ENCODE results near the gene TNIK.

TNIK gene

DNA sequence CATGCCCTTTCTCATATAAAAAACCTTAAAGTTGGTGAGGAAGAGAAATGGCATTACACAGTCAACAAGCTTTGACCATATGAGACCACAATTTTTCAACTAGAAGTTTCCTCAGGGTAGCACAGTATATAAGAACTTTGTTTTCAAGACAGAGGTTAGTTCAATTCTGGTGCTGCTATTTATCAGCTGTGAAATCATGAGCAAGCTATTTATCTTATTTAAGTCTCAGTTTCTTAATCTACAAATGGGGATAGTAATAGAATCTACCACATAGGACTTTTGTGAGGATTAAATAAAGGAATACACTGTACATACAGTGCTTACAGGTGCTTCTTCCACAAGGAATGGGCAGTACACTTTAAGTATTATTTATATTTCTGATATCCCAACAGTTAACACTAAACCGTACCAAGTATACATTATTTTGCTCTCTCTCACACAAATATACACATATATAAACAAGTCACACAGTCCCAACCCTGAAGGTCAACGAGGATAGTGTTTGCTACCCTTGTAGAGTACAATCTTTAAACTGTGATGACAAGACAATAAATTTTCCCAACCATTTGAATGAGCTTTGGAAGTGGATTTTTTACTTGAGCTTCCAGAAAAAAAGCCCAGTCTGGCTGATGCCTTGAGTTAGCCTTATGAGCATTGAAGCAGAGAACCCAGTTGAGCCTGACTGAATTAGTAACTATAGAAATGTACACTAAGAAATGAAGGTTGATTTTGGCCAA, 178.8 kb downstream of the TNIK start:
- Mint-ChIP-seq H3K36me3 (ENCODE audit: low read depth) (peaks cover 15% of the 10 kb centered on the region), H3K4me3 (no peak overlapping the region), H3K27me3 (ENCODE audit: low read depth) (no peaks in the 10 kb centered on the region), H3K27ac (no peak overlapping the region), H3K4me1 (ENCODE audit: low read depth) (peaks cover 49% of the 10 kb centered on the region), H3K9me3 (no peaks in the 10 kb centered on the region)

DNA sequence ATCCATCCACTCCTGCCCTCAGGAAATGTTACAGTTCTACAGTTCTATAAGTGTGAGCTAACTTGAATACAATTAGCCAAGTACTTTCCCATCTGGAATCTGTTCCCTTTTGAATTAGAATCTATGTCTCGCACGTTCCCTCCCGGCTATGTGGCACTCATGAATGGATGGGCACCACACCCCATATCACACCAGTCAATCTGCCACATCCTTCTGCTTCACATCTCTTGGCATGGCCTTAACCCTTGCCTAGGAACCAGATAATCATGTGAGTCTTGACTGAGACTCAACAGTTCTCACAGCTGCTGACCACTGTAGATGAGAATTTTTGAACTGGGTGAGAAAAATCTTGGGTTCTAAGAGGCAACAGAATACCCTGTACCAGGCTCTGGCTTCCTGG, 180.2 kb downstream of the TNIK start:
- Mint-ChIP-seq H3K27ac (no peak overlapping the region), H3K27me3 (ENCODE audit: low read depth) (no peaks in the 10 kb centered on the region), H3K36me3 (ENCODE audit: low read depth) (peaks cover 17% of the 10 kb centered on the region), H3K4me1 (ENCODE audit: low read depth) (peaks cover 43% of the 10 kb centered on the region), H3K4me3 (no peak overlapping the region), H3K9me3 (peaks cover 3% of the 10 kb centered on the region)

GRCh38 chr3:171278299-171278590, 182.0 kb downstream of the TNIK start:
- Mint-ChIP-seq H3K4me1 (ENCODE audit: low read depth) (peaks cover 38% of the 10 kb centered on the region), H3K27ac (no peak overlapping the region), H3K27me3 (ENCODE audit: low read depth) (no peaks in the 10 kb centered on the region)

GRCh38 chr3:171277456-171278298, 182.5 kb downstream of the TNIK start:
- peaks cover 34% of the 10 kb centered on the region for H3K4me1 Mint-ChIP-seq (ENCODE audit: low read depth)
- H3K36me3 Mint-ChIP-seq (ENCODE audit: low read depth): peaks cover 19% of the 10 kb centered on the region
- no peak overlapping the region for H3K27ac Mint-ChIP-seq
- no peak overlapping the region for H3K4me3 Mint-ChIP-seq
- H3K27me3 Mint-ChIP-seq (ENCODE audit: low read depth): no peaks in the 10 kb centered on the region
- peaks cover 6% of the 10 kb centered on the region for H3K9me3 Mint-ChIP-seq

More at GRCh38 chr3:171278299-171278590, 182.0 kb downstream of the TNIK start:
- peaks cover 6% of the 10 kb centered on the region for H3K9me3 Mint-ChIP-seq
- peaks cover 19% of the 10 kb centered on the region for H3K36me3 Mint-ChIP-seq (ENCODE audit: low read depth)
- H3K4me3 Mint-ChIP-seq: no peak overlapping the region

DNA sequence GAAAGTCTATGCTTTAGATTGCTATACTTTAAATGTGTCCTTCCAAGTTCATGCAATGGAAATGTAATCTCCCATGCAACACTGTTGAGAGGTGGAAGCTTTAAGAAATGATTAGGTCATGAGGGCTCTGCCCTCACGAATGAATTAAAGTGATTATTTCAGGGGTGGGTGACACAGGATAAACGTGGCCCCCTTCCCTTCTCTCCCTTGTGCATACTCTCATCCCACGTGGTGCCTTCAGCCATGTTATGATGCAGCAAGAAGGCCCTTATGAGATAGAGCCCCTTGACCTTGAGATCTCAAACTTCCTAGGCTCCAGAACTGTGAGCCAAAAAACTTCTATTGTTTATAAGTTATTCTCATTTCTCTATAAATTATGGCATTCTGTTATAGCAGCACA, 183.3 kb downstream of the TNIK start:
- Mint-ChIP-seq H3K4me3 (no peak overlapping the region), H3K4me1 (ENCODE audit: low read depth) (peaks cover 36% of the 10 kb centered on the region)

GRCh38 chr3:171274222-171274621, 186.0 kb downstream of the TNIK start:
- H3K27me3 Mint-ChIP-seq (ENCODE audit: low read depth): no peaks in the 10 kb centered on the region
- no peak overlapping the region for H3K4me3 Mint-ChIP-seq
- H3K9me3 Mint-ChIP-seq: peaks cover 9% of the 10 kb centered on the region
- H3K4me1 Mint-ChIP-seq (ENCODE audit: low read depth): peaks cover 53% of the 10 kb centered on the region
- peaks cover 20% of the 10 kb centered on the region for H3K36me3 Mint-ChIP-seq (ENCODE audit: low read depth)
- H3K27ac Mint-ChIP-seq: no peak overlapping the region

More for the DNA sequence above, 183.3 kb downstream of the TNIK start:
- Mint-ChIP-seq H3K9me3 (peaks cover 9% of the 10 kb centered on the region), H3K27me3 (ENCODE audit: low read depth) (no peaks in the 10 kb centered on the region), H3K27ac (no peak overlapping the region), H3K36me3 (ENCODE audit: low read depth) (peaks cover 20% of the 10 kb centered on the region)

DNA sequence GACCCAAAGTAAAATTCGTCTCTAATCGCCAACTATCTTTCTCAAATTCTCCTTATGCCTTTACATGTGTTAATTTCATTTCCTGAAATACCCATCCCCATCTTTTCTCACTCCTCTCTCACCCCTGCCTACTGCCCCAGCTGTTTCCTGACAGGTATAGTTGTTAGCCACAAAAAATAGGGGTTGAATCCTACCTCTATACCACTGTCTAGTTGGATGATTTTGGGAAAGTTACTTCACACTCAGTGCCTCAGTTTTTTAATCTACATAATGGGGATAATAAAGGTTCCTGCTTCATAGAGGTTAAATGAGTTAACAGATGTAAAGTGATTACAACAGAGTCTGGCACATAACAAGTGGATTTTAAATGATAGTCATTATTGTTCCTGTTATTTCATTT, 189.7 kb downstream of the TNIK start:
- Mint-ChIP-seq H3K4me1 (ENCODE audit: low read depth) (peaks cover 66% of the 10 kb centered on the region), H3K36me3 (ENCODE audit: low read depth) (peaks cover 21% of the 10 kb centered on the region), H3K4me3 (peak overlapping the region; percentile 34), H3K9me3 (peaks cover 9% of the 10 kb centered on the region), H3K27me3 (ENCODE audit: low read depth) (no peaks in the 10 kb centered on the region), H3K27ac (peak overlapping the region; percentile 8)

DNA sequence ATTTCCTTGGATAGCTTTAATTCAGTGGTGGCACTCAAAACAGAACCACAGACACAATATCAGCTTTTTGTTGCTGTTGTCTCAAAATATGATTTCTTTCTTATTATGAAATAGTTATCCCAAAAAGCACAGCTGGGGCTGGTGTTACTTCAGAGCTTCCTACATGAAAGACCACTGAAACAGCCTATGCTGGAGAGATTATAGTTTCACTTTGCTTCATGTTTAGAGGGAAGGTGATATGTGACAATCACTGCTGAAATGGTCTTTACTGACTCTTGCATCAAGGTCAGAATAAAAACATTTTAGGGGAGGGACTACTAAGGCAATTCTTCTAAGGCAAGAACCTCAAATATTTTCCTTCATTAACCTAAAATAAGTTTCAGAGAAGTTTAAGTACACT, 190.7 kb downstream of the TNIK start:
- H3K4me3 Mint-ChIP-seq: peak overlapping the region; percentile 56
- H3K9me3 Mint-ChIP-seq: peaks cover 3% of the 10 kb centered on the region
- H3K27ac Mint-ChIP-seq: peak overlapping the region; percentile 42
- H3K27me3 Mint-ChIP-seq (ENCODE audit: low read depth): no peaks in the 10 kb centered on the region
- peaks cover 16% of the 10 kb centered on the region for H3K36me3 Mint-ChIP-seq (ENCODE audit: low read depth)
- peaks cover 67% of the 10 kb centered on the region for H3K4me1 Mint-ChIP-seq (ENCODE audit: low read depth)

DNA sequence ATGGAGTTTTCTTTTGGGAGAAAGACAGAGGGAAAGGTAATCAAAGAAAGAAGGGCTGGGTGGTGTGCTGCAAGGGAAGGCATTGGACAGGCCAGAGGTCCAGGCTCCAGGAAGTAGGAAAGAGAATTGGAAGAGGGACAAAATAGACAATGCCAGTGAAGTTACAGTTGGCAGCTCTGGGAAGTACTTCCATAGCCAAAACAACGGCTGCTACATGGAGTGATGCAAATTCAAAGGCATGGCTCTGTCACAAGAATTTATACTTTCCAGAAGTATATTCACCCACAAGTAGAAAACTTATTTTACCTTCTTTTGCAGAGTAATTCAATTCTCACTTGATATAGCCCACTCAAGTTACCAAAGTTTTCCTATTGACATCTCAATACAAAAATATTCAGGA, 191.5 kb downstream of the TNIK start:
- Mint-ChIP-seq H3K9me3 (peaks cover 3% of the 10 kb centered on the region), H3K36me3 (ENCODE audit: low read depth) (peaks cover 16% of the 10 kb centered on the region), H3K4me1 (ENCODE audit: low read depth) (peaks cover 63% of the 10 kb centered on the region), H3K27me3 (ENCODE audit: low read depth) (no peaks in the 10 kb centered on the region), H3K27ac (peak overlapping the region; percentile 7), H3K4me3 (no peak overlapping the region)

DNA sequence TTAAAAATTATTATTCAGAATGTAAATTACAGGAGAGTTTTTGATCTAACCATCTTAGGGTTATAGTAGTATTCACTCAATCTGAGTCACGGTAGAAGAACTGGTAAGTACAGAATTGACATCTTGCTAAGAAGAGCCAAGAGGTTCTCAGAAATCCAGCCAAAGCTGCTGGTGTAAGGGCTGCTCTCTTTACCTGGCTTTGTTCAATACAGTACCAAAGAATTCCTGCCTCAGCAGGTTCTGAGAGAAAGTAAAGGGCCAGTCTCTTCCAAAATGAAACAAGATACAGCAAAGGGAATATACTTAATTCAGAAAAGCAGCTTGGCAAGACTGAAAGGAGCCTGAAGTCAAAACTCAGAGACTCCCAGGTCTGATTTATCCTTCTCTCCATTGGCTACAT, 193.1 kb downstream of the TNIK start:
- Mint-ChIP-seq H3K36me3 (ENCODE audit: low read depth) (peaks cover 10% of the 10 kb centered on the region), H3K4me1 (ENCODE audit: low read depth) (peaks cover 67% of the 10 kb centered on the region), H3K9me3 (no peaks in the 10 kb centered on the region), H3K27ac (peak overlapping the region; percentile 83), H3K27me3 (ENCODE audit: low read depth) (no peaks in the 10 kb centered on the region), H3K4me3 (peak overlapping the region; percentile 44)

DNA sequence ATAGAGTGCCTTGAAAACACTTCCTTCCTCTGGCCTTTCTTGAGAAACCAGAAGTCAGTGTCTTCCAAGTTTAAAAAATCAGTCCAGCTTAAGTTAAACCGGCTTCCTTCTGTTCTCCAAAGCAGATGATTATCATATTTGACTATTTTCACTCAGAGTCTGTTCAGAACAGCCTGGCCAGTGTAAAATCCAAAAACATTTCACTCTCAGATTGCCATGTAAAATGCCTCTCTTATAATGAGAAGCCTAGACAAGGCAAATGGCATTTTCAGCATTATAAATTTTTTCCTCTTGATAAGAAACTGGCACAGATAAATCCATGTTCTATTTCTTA, 193.5 kb downstream of the TNIK start:
- Mint-ChIP-seq H3K27me3 (ENCODE audit: low read depth) (no peaks in the 10 kb centered on the region), H3K36me3 (ENCODE audit: low read depth) (peaks cover 10% of the 10 kb centered on the region), H3K27ac (peak overlapping the region; percentile 83), H3K4me1 (ENCODE audit: low read depth) (peaks cover 68% of the 10 kb centered on the region), H3K4me3 (peak overlapping the region; percentile 44), H3K9me3 (no peaks in the 10 kb centered on the region)

DNA sequence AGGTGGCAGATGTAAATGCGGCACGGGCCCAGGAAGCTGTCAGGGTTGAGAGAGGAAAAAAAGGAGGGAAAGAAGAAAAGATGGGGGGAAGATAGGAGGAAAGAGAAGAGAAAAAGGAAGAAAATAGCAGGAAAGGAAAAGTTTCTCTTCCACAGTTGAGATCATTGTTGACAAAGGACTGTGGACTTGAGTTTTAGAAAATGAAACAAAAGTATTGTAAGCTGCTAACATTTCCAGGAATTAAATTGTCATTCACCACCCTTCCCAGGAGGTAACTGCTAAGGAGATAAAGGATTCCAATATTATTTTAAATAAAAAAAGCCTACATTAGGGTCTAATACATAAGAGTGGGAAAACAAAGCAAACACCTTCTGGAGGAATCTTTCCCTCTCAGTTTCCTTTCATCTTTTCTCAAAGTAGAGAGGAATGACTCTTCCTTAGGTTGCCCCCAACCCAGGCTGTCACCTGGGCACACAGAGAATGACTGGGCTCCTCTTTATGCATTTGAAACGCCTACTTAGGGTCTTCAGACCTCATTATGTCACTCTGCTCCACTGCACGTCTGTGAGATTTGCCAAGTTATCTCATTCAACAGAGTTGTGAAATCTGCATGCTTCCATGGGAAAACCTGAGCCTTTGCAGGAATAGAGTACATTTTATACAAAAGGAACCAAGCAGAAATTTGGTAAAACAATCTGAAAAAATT, 194.0 kb downstream of the TNIK start:
- H3K9me3 Mint-ChIP-seq: peaks cover 5% of the 10 kb centered on the region
- H3K27ac Mint-ChIP-seq: peak overlapping the region; percentile 83
- peaks cover 13% of the 10 kb centered on the region for H3K36me3 Mint-ChIP-seq (ENCODE audit: low read depth)
- H3K4me1 Mint-ChIP-seq (ENCODE audit: low read depth): peaks cover 72% of the 10 kb centered on the region
- H3K4me3 Mint-ChIP-seq: peak overlapping the region; percentile 62
- H3K27me3 Mint-ChIP-seq (ENCODE audit: low read depth): no peaks in the 10 kb centered on the region

DNA sequence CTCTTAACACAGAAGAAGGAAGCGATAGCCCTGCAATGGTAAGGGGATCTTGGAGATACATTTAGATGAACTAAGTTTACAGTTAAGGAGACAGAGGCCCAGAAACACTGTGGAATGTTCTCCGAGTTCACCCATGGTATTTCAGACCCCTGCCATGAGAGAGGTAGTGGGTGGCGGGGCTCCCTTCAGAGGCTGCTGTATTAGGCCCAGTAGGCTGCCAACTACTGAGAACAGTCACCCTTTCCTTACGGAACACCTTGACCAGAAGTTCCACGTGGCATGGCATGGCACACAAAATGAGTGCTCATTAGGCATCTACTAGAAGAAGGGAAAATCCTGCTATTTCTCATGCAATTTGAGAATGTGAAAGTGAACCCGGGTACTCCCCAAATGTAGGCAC, 195.4 kb downstream of the TNIK start:
- H3K27me3 Mint-ChIP-seq (ENCODE audit: low read depth): no peaks in the 10 kb centered on the region
- H3K9me3 Mint-ChIP-seq: peaks cover 5% of the 10 kb centered on the region
- peaks cover 16% of the 10 kb centered on the region for H3K36me3 Mint-ChIP-seq (ENCODE audit: low read depth)
- no peak overlapping the region for H3K27ac Mint-ChIP-seq
- no peak overlapping the region for H3K4me3 Mint-ChIP-seq
- H3K4me1 Mint-ChIP-seq (ENCODE audit: low read depth): peaks cover 67% of the 10 kb centered on the region

DNA sequence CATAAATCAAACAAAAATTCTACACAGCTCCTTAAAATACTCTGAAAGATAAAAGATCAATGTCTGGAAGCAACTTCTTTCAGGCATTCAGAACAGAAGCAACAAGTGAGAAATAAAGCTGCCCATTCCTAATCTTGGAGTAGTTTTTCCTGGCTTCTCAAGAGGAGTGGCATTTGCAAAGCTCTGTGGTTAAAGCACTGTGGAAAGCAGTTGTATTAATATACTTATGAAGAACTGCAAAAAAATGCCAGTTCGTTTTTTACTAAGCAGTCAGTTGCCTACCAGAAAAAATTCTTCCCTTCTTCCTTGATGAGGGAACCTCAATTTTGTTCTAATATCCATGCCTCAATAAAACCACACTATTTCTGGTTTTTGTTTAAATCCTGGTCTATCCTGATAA, 197.8 kb downstream of the TNIK start:
- Mint-ChIP-seq H3K36me3 (ENCODE audit: low read depth) (peaks cover 17% of the 10 kb centered on the region), H3K27ac (no peak overlapping the region), H3K27me3 (ENCODE audit: low read depth) (no peaks in the 10 kb centered on the region), H3K4me3 (no peak overlapping the region), H3K4me1 (ENCODE audit: low read depth) (peaks cover 66% of the 10 kb centered on the region), H3K9me3 (peaks cover 9% of the 10 kb centered on the region)

GRCh38 chr3:171261487-171261886, 198.7 kb downstream of the TNIK start:
- Mint-ChIP-seq H3K4me1 (ENCODE audit: low read depth) (peaks cover 66% of the 10 kb centered on the region), H3K27ac (peak overlapping the region; percentile 31), H3K4me3 (no peak overlapping the region), H3K36me3 (ENCODE audit: low read depth) (peaks cover 20% of the 10 kb centered on the region), H3K9me3 (peaks cover 9% of the 10 kb centered on the region), H3K27me3 (ENCODE audit: low read depth) (no peaks in the 10 kb centered on the region)
